Keratinocyte (primary cell): ENCODE data around the gene CXCL14. TPM values are rescaled to one million over a fixed set of nuclear protein-coding genes. Genes with fewer than 3 reads are reported as not detected.

Experiments used
- DNase-seq: peaks from one replicate; pipeline ENCODE4 v3.0.0-alpha.2; 2011; ENCODE audit warnings: low read depth, missing footprints, low spot score
- FAIRE-seq: peaks from 2 replicates; lab custom pipeline; 2011; peaks lifted over from hg19 to GRCh38; lab: Jason Lieb, UNC
- H2AFZ ChIP-seq: 2 replicates; pipeline ENCODE4 v1.6.0; 2012; ENCODE audit warnings: low read length, control low read depth, inconsistent platforms; ENCODE audit not compliant: control insufficient read depth
- H3K27ac ChIP-seq: 2 replicates; pipeline ENCODE4 v1.5.1; 2011; ENCODE audit warnings: low read length; ENCODE audit not compliant: control insufficient read depth, insufficient read depth
- H3K27me3 ChIP-seq: 3 replicates; pipeline ENCODE4 v1.6.0; 2011; ENCODE audit warnings: low read length; ENCODE audit not compliant: control insufficient read depth, insufficient read depth; ENCODE audit errors: extremely low read depth
- H3K36me3 ChIP-seq, 2 experiments: 2 replicates in 1 of 2; 3 replicates in 1 of 2; pipeline ENCODE4 v1.5.1; 2011; ENCODE audit warnings: low read length in 2 of 2, mild to moderate bottlenecking in 1 of 2; ENCODE audit not compliant: control insufficient read depth in 2 of 2, insufficient read depth in 2 of 2; ENCODE audit errors: extremely low read depth in 1 of 2
- H3K4me1 ChIP-seq: 3 replicates; pipeline ENCODE4 v1.5.1; 2011; ENCODE audit warnings: low read length; ENCODE audit not compliant: control insufficient read depth, insufficient read depth; ENCODE audit errors: extremely low read depth
- H3K4me2 ChIP-seq: 3 replicates; pipeline ENCODE4 v1.6.0; 2011; ENCODE audit warnings: low read depth, low read length; ENCODE audit not compliant: control insufficient read depth, insufficient read depth; ENCODE audit errors: extremely low read depth
- H3K4me3 ChIP-seq, 3 experiments: fragments of 200-600 bp in 1 of 3; sonication (generic) in 1 of 3; 2 replicates in 2 of 3; 3 replicates in 1 of 3; pipeline ENCODE4 v1.5.1; 2011 to 2016; ENCODE audit warnings: low read length in 3 of 3, mild to moderate bottlenecking in 3 of 3, control low read depth in 2 of 3, inconsistent platforms in 1 of 3, low read depth in 1 of 3, mixed read lengths in 1 of 3, mixed run types in 1 of 3, moderate library complexity in 1 of 3; ENCODE audit not compliant: control insufficient read depth in 2 of 3, insufficient read depth in 2 of 3; ENCODE audit errors: extremely low read depth in 1 of 3
- H3K79me2 ChIP-seq: 2 replicates; pipeline ENCODE4 v1.6.0; 2012; ENCODE audit warnings: low read length; ENCODE audit not compliant: control insufficient read depth, insufficient read depth
- H3K9ac ChIP-seq: 3 replicates; pipeline ENCODE4 v1.6.0; 2011; ENCODE audit warnings: low read length; ENCODE audit not compliant: control insufficient read depth, insufficient read depth; ENCODE audit errors: extremely low read depth
- H3K9me1 ChIP-seq: 3 replicates; pipeline ENCODE4 v1.6.0; 2011; ENCODE audit warnings: low read length; ENCODE audit not compliant: control insufficient read depth, insufficient read depth; ENCODE audit errors: extremely low read depth
- H3K9me3 ChIP-seq: 2 replicates; pipeline ENCODE4 v1.5.1; 2012; ENCODE audit warnings: low read depth, low read length; ENCODE audit not compliant: control insufficient read depth
- H4K20me1 ChIP-seq: 3 replicates; pipeline ENCODE4 v1.6.0; 2011; ENCODE audit warnings: low read length; ENCODE audit not compliant: control insufficient read depth, insufficient read depth; ENCODE audit errors: extremely low read depth
- EZH2 ChIP-seq: IDR thresholded peaks from one replicate; pipeline ENCODE4 v1.6.1; 2012; ENCODE audit warnings: inconsistent platforms, mild to moderate bottlenecking, low read length, moderate library complexity
- dilution Hi-C: fragments of 300-500 bp; cut with MboI; formaldehyde crosslinking; loops from one replicate; pipeline ENCODE4 v1.7.0; 2020; ENCODE audit warnings: low sequenced_read_pairs; ENCODE audit not compliant: extremely low pct_ligation_motif_present
- polyA plus RNA-seq, 5 experiments: library from polyadenylated mRNA; depleted of rRNA in 3 of 5; stranded (reverse) in 3 of 5; stranded (forward) in 1 of 5; unstranded in 1 of 5; fragments of >200 nt; gene quantifications; 1 replicate in 1 of 5; 2 replicates in 3 of 5; 3 replicates in 1 of 5; pipeline versions ENCODE4 v1.2.1 to v1.2.3, GENCODE V29; 2011 to 2012; ENCODE audit warnings: missing spikeins in 2 of 5, low read depth in 1 of 5, low replicate concordance in 1 of 5
- TF ChIP-seq, protein P1 (sequence below), 3 experiments: IDR thresholded peaks in 1 of 3; conservative IDR thresholded peaks in 1 of 3; optimal IDR thresholded peaks in 1 of 3; 2 replicates in 2 of 3; 3 replicates in 1 of 3; pipeline versions ENCODE3 to v1.5.1; 2011; ENCODE audit warnings: low read length in 3 of 3, mild to moderate bottlenecking in 3 of 3, moderate library complexity in 2 of 3, control low read depth in 1 of 3, inconsistent platforms in 1 of 3; ENCODE audit not compliant: insufficient read depth in 2 of 3; ENCODE audit errors: extremely low read depth in 1 of 3

Gene CXCL14
- polyA plus RNA-seq, 1 donor (not counting 4 experiments of a cell fraction or from before 2014, with no cell fraction given): 124 TPM

DNA sequence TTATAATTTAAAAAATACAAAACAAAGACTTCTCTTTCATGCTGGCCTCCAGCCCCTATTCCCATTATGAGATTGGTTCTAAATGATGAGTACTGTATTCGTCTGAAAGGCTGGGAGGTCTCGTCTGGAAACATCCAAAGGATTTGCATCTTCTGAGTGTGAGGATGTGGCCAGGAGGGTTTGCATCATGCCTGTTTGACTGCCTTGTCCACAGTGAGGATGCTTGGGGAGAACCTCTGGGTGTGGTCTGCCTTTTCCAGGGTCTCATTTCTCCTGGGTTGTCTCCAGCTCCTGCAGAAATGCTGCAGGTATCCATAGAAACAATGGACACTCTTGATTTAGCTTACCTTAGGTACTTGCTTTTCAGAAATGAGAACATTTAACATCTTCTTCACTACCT is 26.4 kb upstream of the CXCL14 start:
- FAIRE-seq: peak; percentile 36

DNA sequence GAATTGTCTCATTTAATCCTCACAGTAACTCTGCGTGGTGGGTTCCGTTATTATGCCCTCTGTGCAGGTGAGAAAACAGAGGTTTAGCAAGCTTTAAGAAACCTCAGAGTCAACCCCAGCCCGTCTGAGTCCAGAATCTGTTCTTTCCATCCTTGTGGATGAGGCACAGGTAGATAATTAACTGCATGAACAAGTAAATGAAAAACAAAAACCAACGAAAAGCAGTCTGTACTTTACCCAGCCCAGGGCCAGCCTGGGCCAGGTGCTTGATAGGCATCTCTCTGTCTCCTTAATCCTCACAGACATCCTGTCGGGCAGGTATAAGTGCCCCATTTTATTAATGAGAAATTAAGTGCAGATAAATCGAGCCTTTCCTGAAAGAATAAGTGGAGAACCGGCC is 25.3 kb upstream of the CXCL14 start:
- H3K4me1 ChIP-seq: peaks cover 17% of the 10 kb centered on the region
- no peak overlapping the region for H3K4me3 ChIP-seq
- peaks cover 2% of the 10 kb centered on the region for H3K9me1 ChIP-seq
- FAIRE-seq: no peak
- H3K27ac ChIP-seq: no peak overlapping the region
- TF ChIP-seq, protein P1, sequence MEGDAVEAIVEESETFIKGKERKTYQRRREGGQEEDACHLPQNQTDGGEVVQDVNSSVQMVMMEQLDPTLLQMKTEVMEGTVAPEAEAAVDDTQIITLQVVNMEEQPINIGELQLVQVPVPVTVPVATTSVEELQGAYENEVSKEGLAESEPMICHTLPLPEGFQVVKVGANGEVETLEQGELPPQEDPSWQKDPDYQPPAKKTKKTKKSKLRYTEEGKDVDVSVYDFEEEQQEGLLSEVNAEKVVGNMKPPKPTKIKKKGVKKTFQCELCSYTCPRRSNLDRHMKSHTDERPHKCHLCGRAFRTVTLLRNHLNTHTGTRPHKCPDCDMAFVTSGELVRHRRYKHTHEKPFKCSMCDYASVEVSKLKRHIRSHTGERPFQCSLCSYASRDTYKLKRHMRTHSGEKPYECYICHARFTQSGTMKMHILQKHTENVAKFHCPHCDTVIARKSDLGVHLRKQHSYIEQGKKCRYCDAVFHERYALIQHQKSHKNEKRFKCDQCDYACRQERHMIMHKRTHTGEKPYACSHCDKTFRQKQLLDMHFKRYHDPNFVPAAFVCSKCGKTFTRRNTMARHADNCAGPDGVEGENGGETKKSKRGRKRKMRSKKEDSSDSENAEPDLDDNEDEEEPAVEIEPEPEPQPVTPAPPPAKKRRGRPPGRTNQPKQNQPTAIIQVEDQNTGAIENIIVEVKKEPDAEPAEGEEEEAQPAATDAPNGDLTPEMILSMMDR (optimal IDR thresholded peaks at IDR 0.05 in 1 of 3, IDR thresholded peaks at IDR 0.05 in 1 of 3, conservative IDR thresholded peaks at IDR 0.05 in 1 of 3; ENCODE audit: extremely low read depth in 1 of 3, insufficient read depth in 2 of 3, low read length in 3 of 3): no peak
- H3K9me3 ChIP-seq: no peaks in the 10 kb centered on the region
- H3K9ac ChIP-seq: no peak overlapping the region
- H3K4me2 ChIP-seq: no peak overlapping the region
- H3K27me3 ChIP-seq: no peaks in the 10 kb centered on the region
- no peaks in the 10 kb centered on the region for H3K36me3 ChIP-seq
- H2AFZ ChIP-seq: no peak overlapping the region
- no peaks in the 10 kb centered on the region for H3K79me2 ChIP-seq
- dilution Hi-C loops: no loop called here
- H4K20me1 ChIP-seq: no peaks in the 10 kb centered on the region
- DNase-seq: no peak

More for the DNA sequence above, 26.4 kb upstream of the CXCL14 start:
- TF ChIP-seq EZH2: no peak
- TF ChIP-seq, protein P1 (optimal IDR thresholded peaks at IDR 0.05 in 1 of 3, IDR thresholded peaks at IDR 0.05 in 1 of 3, conservative IDR thresholded peaks at IDR 0.05 in 1 of 3; ENCODE audit: extremely low read depth in 1 of 3, insufficient read depth in 2 of 3, low read length in 3 of 3): no peak
- Histone ChIP-seq H3K79me2 (no peaks in the 10 kb centered on the region), H3K27ac (no peak overlapping the region), H4K20me1 (no peaks in the 10 kb centered on the region), H3K4me3 (no peak overlapping the region), H3K4me1 (peaks cover 28% of the 10 kb centered on the region), H2AFZ (no peak overlapping the region), H3K4me2 (no peak overlapping the region), H3K9me3 (no peaks in the 10 kb centered on the region), H3K9ac (no peak overlapping the region), H3K27me3 (no peaks in the 10 kb centered on the region), H3K9me1 (peaks cover 2% of the 10 kb centered on the region), H3K36me3 (no peaks in the 10 kb centered on the region)
- DNase-seq: no peak
- dilution Hi-C loops: no loop called here
